HCT116 (cell line): Measurements from ENCODE around the gene GGT6. TPM values are rescaled to one million over a fixed set of nuclear protein-coding genes. Genes with fewer than 3 reads are reported as not detected.

ENCODE experiments used
- ATAC-seq: fragments of 200-7000 bp; cut with Tn5 transposase; 2 replicates; pipeline ENCODE4 v1.9.1; 2020; ENCODE audit warnings: mild to moderate bottlenecking, moderate library complexity
- BruUV-seq: library from RNA; stranded (reverse); fragments of 400-500 nt; replicated peaks from 2 replicates; lab custom pipeline; 2021; lab: Mats Ljungman, UMichigan
- CTCF ChIA-PET: fragments of 300-600 bp; sonication (Branson Sonifier 250); formaldehyde crosslinking; loops from one replicate; lab custom pipeline; 2021; ENCODE audit warnings: antibody characterized with exemption; lab: Charles Lee
- POLR2A ChIA-PET: fragments of 300-600, 350-600 bp; sonication (Branson Sonifier 250); formaldehyde crosslinking; loops from one replicate; lab custom pipeline; 2021; ENCODE audit warnings: antibody characterized with exemption; lab: Charles Lee
- RAD21 ChIA-PET, 2 experiments: fragments of 300-600 bp; sonication (Branson Sonifier 250); formaldehyde crosslinking; loops; one replicate each; lab custom pipeline; 2023; ENCODE audit warnings: low total read pairs in 2 of 2; ENCODE audit not compliant: uncharacterized antibody in 2 of 2, unreplicated experiment in 2 of 2, low non-redundant PET in 1 of 2; lab: Charles Lee
- DNase-seq: peaks from one replicate; pipeline ENCODE4 v3.0.0-alpha.2; 2010; ENCODE audit warnings: low read depth, low spot score
- H2AFZ ChIP-seq: fragments of 200-600 bp; shearing (Covaris generic), sonication (generic); 2 replicates; pipeline ENCODE4 v1.6.1; 2017; ENCODE audit warnings: low read depth, mixed run types, mixed read lengths, antibody characterized with exemption, low read length; ENCODE audit not compliant: poor library complexity, severe bottlenecking
- H3K27ac ChIP-seq: 2 replicates; pipeline ENCODE4 v1.5.1; 2012; ENCODE audit warnings: low read depth, low read length
- H3K27me3 ChIP-seq: fragments of 200-600 bp; sonication (generic); 2 replicates; pipeline ENCODE4 v1.6.1; 2016; ENCODE audit warnings: mixed run types, low read length, mixed read lengths; ENCODE audit not compliant: insufficient read depth
- H3K36me3 ChIP-seq, 2 experiments: fragments of 200-500 bp in 1 of 2; fragments of 200-600 bp in 1 of 2; sonication (Bioruptor generic) in 1 of 2; sonication (generic) in 1 of 2; 2 replicates each; pipeline versions ENCODE4 v1.5.1 to v1.6.1; 2014 to 2016; ENCODE audit warnings: low read length in 2 of 2, inconsistent platforms in 1 of 2, mixed read lengths in 1 of 2, mixed run types in 1 of 2; ENCODE audit not compliant: insufficient read depth in 2 of 2, control insufficient read depth in 1 of 2
- H3K4me1 ChIP-seq, 2 experiments: fragments of 200-600 bp in 1 of 2; sonication (generic) in 1 of 2; 2 replicates each; pipeline versions ENCODE4 v1.5.1 to v1.6.1; 2012 to 2017; ENCODE audit warnings: low read length in 2 of 2, inconsistent platforms in 1 of 2, mild to moderate bottlenecking in 1 of 2, mixed read lengths in 1 of 2, mixed run types in 1 of 2, moderate library complexity in 1 of 2; ENCODE audit not compliant: insufficient read depth in 2 of 2, control insufficient read depth in 1 of 2
- H3K4me2 ChIP-seq: fragments of 200-600 bp; sonication (generic); 2 replicates; pipeline ENCODE4 v1.6.1; 2017; ENCODE audit warnings: mixed run types, low read length, mixed read lengths
- H3K4me3 ChIP-seq, 2 experiments: fragments of 200-600 bp in 1 of 2; sonication (generic) in 1 of 2; replicated peaks in 1 of 2; 2 replicates each; pipeline ENCODE4 v1.5.1; 2011 to 2016; ENCODE audit warnings: low read length in 2 of 2, control low read depth in 1 of 2, low read depth in 1 of 2, mild to moderate bottlenecking in 1 of 2, mixed read lengths in 1 of 2, mixed run types in 1 of 2
- H3K79me2 ChIP-seq: fragments of 200-600 bp; sonication (generic); 2 replicates; pipeline ENCODE4 v1.6.1; 2017; ENCODE audit warnings: mild to moderate bottlenecking, mixed run types, low read length, moderate library complexity, mixed read lengths; ENCODE audit not compliant: insufficient read depth
- H3K9ac ChIP-seq: fragments of 200-600 bp; sonication (generic); 2 replicates; pipeline ENCODE4 v1.6.1; 2016; ENCODE audit warnings: low read length, mixed read lengths
- H3K9me2 ChIP-seq: fragments of 200-600 bp; sonication (generic), shearing (Covaris generic); 2 replicates; pipeline ENCODE4 v1.6.1; 2017; ENCODE audit warnings: mixed run types, mild to moderate bottlenecking, moderate library complexity; ENCODE audit not compliant: insufficient read depth
- H3K9me3 ChIP-seq, 2 experiments: fragments of 200-500 bp in 1 of 2; fragments of 200-600 bp in 1 of 2; sonication (Bioruptor generic) in 1 of 2; sonication (generic) in 1 of 2; 2 replicates each; pipeline ENCODE4 v1.6.1; 2014 to 2017; ENCODE audit warnings: low read length in 2 of 2, mixed read lengths in 2 of 2, inconsistent platforms in 1 of 2, low read depth in 1 of 2, mild to moderate bottlenecking in 1 of 2, mixed run types in 1 of 2, moderate library complexity in 1 of 2; ENCODE audit not compliant: control insufficient read depth in 1 of 2, insufficient read depth in 1 of 2
- H4K20me1 ChIP-seq: fragments of 200-600 bp; sonication (generic), shearing (Covaris generic); 2 replicates; pipeline ENCODE4 v1.6.1; 2017; ENCODE audit warnings: mixed run types, mild to moderate bottlenecking, moderate library complexity; ENCODE audit not compliant: insufficient read depth
- CBX3 ChIP-seq: IDR thresholded peaks from 2 replicates; pipeline ENCODE4 v1.6.1; 2012; ENCODE audit warnings: low read depth
- CEBPB ChIP-seq: IDR thresholded peaks from 2 replicates; pipeline ENCODE4 v1.6.1; 2012; ENCODE audit warnings: low read depth
- ELF1 ChIP-seq: IDR thresholded peaks from 2 replicates; pipeline ENCODE4 v1.6.1; 2012; ENCODE audit warnings: low read depth, borderline replicate concordance
- EZH2 ChIP-seq: fragments of 200-600 bp; sonication (generic); IDR thresholded peaks from 2 replicates; pipeline ENCODE4 v1.6.1; 2017; ENCODE audit warnings: antibody characterized with exemption, mixed run types
- FOSL1 ChIP-seq: IDR thresholded peaks from 2 replicates; pipeline ENCODE4 v1.6.1; 2012; ENCODE audit warnings: low read depth
- JUND ChIP-seq: IDR thresholded peaks from 2 replicates; pipeline ENCODE4 v1.6.1; 2012
- POLR2A ChIP-seq: IDR thresholded peaks from 2 replicates; pipeline ENCODE4 v1.7.0; 2011; ENCODE audit warnings: borderline replicate concordance; ENCODE audit not compliant: insufficient read depth, insufficient read length; ENCODE audit errors: extremely low read depth
- POLR2AphosphoS5 ChIP-seq: IDR thresholded peaks from 2 replicates; pipeline ENCODE4 v1.6.1; 2011; ENCODE audit warnings: mild to moderate bottlenecking, low read depth, low read length, moderate library complexity
- RAD21 ChIP-seq: IDR thresholded peaks from 2 replicates; pipeline ENCODE4 v1.6.1; 2012; ENCODE audit warnings: low read depth, mild to moderate bottlenecking
- REST ChIP-seq: IDR thresholded peaks from 2 replicates; pipeline ENCODE4 v1.6.1; 2012; ENCODE audit warnings: low read depth
- SP1 ChIP-seq: IDR thresholded peaks from 2 replicates; pipeline ENCODE4 v1.6.1; 2012; ENCODE audit warnings: low read depth
- SRF ChIP-seq: IDR thresholded peaks from 2 replicates; pipeline ENCODE4 v1.6.1; 2012; ENCODE audit warnings: low read depth
- YY1 ChIP-seq: IDR thresholded peaks from 2 replicates; pipeline ENCODE4 v1.6.1; 2011; ENCODE audit warnings: low read length, low read depth, moderate library complexity, mild to moderate bottlenecking; ENCODE audit not compliant: insufficient replicate concordance; ENCODE audit errors: extremely low read depth
- ZNF274 ChIP-seq: fragments of 200-500 bp; sonication (Bioruptor generic); IDR thresholded peaks from 2 replicates; pipeline ENCODE4 v1.6.1; 2014; ENCODE audit warnings: mild to moderate bottlenecking, low read depth, low read length, inconsistent platforms
- intact Hi-C: fragments of 100-400 bp; cut with micrococcal nuclease; formaldehyde crosslinking; loops from 2 replicates; pipeline ENCODE4 v1.10.0; 2022
- total RNA-seq: library from RNA; stranded (reverse); gene quantifications from one replicate; pipeline ENCODE4 v1.2.1, GENCODE V29; 2021; ENCODE audit not compliant: unreplicated experiment
- TF ChIP-seq, protein P1 (sequence below), 3 experiments: fragments of 200-600 bp in 1 of 3; sonication (generic) in 1 of 3; IDR thresholded peaks in 2 of 3; conservative IDR thresholded peaks in 1 of 3; 2 replicates each; pipeline ENCODE4 v1.5.1; 2012 to 2017; ENCODE audit warnings: low read depth in 2 of 3, low read length in 2 of 3, antibody characterized with exemption in 1 of 3, borderline replicate concordance in 1 of 3, control low read depth in 1 of 3, mild to moderate bottlenecking in 1 of 3, mixed read lengths in 1 of 3, mixed run types in 1 of 3, moderate library complexity in 1 of 3; ENCODE audit not compliant: insufficient read depth in 1 of 3

GGT6 gene
- total RNA-seq, 1 experiment from 2014 or later: 0.10 TPM

DNA sequence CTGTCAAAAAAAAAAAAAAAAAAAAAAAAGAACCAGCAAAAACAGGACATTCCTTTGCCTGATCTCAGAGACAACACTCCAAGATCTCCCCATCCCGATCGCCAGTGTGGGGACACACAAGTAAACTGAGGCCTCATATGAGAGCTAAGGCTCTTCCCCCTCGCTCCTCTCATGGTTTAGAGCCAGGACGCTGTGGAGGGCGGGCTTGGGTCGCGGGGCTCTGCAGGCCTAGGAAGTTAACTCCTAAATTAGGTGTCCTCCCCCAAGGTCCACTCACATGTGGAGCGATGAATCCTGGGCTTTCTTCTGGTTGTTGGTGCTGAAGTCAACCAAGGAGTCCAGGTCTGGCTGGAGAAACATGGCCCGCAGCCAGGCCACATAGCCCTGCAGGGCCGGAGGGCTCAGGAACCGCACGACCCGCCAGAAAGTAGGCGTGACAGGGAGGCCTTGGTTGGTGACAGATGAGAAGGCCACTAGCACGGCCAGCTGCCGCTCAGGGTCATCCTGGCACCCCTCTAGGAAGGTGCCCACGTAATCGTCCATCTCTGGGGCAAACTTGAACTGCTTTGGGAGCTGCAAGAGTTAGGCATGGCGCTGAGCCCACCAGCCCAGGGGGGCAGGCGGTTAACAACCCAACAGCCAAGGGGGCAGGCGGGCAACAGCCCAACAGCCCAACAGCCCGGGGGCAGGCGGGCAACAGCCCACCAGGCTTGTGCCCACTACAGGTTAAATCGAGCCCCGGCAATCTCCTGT is 10.4 kb downstream of the GGT6 start (continued):
- TF ChIP-seq RAD21: no peak
- no peak for TF ChIP-seq CEBPB
- no peak for TF ChIP-seq POLR2A
- TF ChIP-seq EZH2: no peak
- no peak for TF ChIP-seq SRF

DNA sequence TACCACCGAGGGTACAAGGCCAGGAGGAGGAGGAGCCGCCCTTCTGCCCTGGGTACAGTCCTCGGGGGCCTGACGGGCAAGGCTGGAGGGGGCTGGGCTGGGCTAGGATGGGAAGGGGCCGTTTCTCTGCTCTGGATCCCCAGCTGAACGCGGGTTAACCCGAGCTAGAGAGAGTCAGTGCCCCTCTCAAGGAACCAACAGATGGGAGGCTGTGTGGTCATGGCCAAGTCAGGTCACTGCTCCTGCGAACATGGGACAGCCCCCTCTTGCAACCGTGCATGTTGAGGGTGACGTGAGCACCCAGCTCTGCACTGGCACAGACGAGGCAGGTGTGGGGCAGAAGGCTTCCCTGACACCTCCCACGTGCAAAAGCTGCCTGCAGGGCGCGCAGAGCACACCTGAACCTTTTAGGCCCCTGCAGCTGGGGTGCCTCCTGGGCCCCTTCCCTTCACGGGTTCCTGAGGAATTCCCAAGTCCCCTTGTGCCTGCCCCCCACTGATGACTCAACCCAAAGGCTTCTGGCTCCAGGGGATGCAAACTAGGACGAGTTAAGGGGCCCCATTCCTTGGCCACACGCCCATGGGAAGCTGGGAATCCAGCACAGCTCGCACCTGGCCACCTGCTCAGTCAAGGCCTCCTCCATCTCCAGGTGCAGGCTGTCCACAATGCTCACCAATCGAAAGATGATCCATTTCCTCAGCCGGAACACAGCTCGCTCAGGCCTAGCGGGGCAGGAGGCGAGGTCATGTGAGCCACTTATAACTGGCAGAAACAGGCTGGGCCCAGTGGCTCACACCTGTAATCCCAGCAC is 11.5 kb downstream of the GGT6 start:
- Histone ChIP-seq H3K9me2 (no peaks in the 10 kb centered on the region), H3K4me3 (no peak overlapping the region), H3K4me1 (peaks cover 2 to 10% of the 10 kb centered on the region in 2 experiments; a peak in 2 of 4 replicates), H3K27me3 (no peaks in the 10 kb centered on the region), H3K79me2 (peaks cover 81% of the 10 kb centered on the region), H4K20me1 (peaks cover 3% of the 10 kb centered on the region; the same call in 1 of the 2 replicates), H3K4me2 (no peak overlapping the region), H3K27ac (peak overlapping the region; percentile 5; the same call in 1 of the 2 replicates), H3K9me3 (no peaks in the 10 kb centered on the region), H2AFZ (no peak overlapping the region), H3K9ac (no peak overlapping the region), H3K36me3 (peaks cover 46 to 87% of the 10 kb centered on the region in 2 experiments)
- RAD21 ChIA-PET: no interaction called here
- DNase-seq (no peak), ATAC-seq (no peak)
- BruUV-seq: no TSS peak
- POLR2A ChIA-PET: no interaction called here
- CTCF ChIA-PET: no interaction called here
- intact Hi-C loops: no loop called here
- TF ChIP-seq REST (no peak), SP1 (no peak), RAD21 (no peak), ZNF274 (no peak), ELF1 (no peak), POLR2AphosphoS5 (no peak), CEBPB (no peak), YY1 (no peak), FOSL1 (no peak), POLR2A (no peak), JUND (no peak), CBX3 (no peak)
- TF ChIP-seq, protein P1, sequence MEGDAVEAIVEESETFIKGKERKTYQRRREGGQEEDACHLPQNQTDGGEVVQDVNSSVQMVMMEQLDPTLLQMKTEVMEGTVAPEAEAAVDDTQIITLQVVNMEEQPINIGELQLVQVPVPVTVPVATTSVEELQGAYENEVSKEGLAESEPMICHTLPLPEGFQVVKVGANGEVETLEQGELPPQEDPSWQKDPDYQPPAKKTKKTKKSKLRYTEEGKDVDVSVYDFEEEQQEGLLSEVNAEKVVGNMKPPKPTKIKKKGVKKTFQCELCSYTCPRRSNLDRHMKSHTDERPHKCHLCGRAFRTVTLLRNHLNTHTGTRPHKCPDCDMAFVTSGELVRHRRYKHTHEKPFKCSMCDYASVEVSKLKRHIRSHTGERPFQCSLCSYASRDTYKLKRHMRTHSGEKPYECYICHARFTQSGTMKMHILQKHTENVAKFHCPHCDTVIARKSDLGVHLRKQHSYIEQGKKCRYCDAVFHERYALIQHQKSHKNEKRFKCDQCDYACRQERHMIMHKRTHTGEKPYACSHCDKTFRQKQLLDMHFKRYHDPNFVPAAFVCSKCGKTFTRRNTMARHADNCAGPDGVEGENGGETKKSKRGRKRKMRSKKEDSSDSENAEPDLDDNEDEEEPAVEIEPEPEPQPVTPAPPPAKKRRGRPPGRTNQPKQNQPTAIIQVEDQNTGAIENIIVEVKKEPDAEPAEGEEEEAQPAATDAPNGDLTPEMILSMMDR (IDR thresholded peaks at IDR 0.05 in 2 of 3, conservative IDR thresholded peaks at IDR 0.05 in 1 of 3; ENCODE audit: borderline replicate concordance in 1 of 3, insufficient read depth in 1 of 3, low read depth in 2 of 3, low read length in 2 of 3): no peak
